Activated CD8-positive, alpha-beta T cell treated with anti-CD3 and anti-CD28 coated beads, Interleukin-2, amount 10 ng/mL, durations not matched to agents 7 days and 5 days (primary cell): ENCODE results near the gene DIS3L2. TPM values are rescaled to one million over a fixed set of nuclear protein-coding genes. Genes with fewer than 3 reads are reported as not detected.

Experiments
- microRNA-seq: library from miRNA; unstranded; fragments of <30 nt; microRNA quantifications from one replicate; pipeline ENCODE4 v1.2.0, GENCODE V29; 2022
- total RNA-seq, 2 experiments: library from RNA; stranded (reverse); gene quantifications; one replicate each; pipeline ENCODE4 v1.2.3, GENCODE V29; 2021

The DIS3L2 gene
- total RNA-seq, 2 experiments from 2014 or later = 32.2 to 36.2 TPM

Small RNA genes within 50 kb of the gene (microRNA-seq; reads per million reads assigned to microRNA genes)
- gene MIR562 = not detected

Other genes starting within 250 kb of the DIS3L2 start
- 10 to 100 TPM; 31.9 to 35.1 TPM for gene PDE6D, start 180.4 kb upstream of the DIS3L2 start, total RNA-seq
- 10 to 100 TPM; 47.5 to 47.7 TPM for gene COPS7B, start 175.3 kb upstream of the DIS3L2 start, total RNA-seq
- gene NPPC, start 35.3 kb upstream of the DIS3L2 start, total RNA-seq = 1 to 10 TPM; 1.4 to 1.8 TPM